ENCODE data around the gene ZNF608. TPM values are rescaled to one million over a fixed set of nuclear protein-coding genes. Genes with fewer than 3 reads are reported as not detected.

The ZNF608 gene
- total RNA-seq, 1 donor from 2014 or later, result 50.2 TPM

GRCh38 chr5:124761010-124761409 is 14.6 kb upstream of the ZNF608 start:
- TF ChIP-seq, protein P1, sequence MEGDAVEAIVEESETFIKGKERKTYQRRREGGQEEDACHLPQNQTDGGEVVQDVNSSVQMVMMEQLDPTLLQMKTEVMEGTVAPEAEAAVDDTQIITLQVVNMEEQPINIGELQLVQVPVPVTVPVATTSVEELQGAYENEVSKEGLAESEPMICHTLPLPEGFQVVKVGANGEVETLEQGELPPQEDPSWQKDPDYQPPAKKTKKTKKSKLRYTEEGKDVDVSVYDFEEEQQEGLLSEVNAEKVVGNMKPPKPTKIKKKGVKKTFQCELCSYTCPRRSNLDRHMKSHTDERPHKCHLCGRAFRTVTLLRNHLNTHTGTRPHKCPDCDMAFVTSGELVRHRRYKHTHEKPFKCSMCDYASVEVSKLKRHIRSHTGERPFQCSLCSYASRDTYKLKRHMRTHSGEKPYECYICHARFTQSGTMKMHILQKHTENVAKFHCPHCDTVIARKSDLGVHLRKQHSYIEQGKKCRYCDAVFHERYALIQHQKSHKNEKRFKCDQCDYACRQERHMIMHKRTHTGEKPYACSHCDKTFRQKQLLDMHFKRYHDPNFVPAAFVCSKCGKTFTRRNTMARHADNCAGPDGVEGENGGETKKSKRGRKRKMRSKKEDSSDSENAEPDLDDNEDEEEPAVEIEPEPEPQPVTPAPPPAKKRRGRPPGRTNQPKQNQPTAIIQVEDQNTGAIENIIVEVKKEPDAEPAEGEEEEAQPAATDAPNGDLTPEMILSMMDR (IDR thresholded peaks at IDR 0.05; ENCODE audit: insufficient read depth, low read length, poor library complexity, severe bottlenecking), result no peak
- Histone ChIP-seq H3K27me3 (ENCODE audit: control insufficient read depth, insufficient read depth, low read length) (no peaks in the 10 kb centered on the region), H3K36me3 (ENCODE audit: control insufficient read depth, insufficient read depth, low read length) (no peaks in the 10 kb centered on the region), H3K4me3 (ENCODE audit: low read depth, low read length) (no peak overlapping the region)
- no peak for DNase-seq (ENCODE audit: low read depth)

GRCh38 chr5:124760608-124761007 is 14.2 kb upstream of the ZNF608 start:
- Histone ChIP-seq H3K27me3 (ENCODE audit: control insufficient read depth, insufficient read depth, low read length) (no peaks in the 10 kb centered on the region), H3K36me3 (ENCODE audit: control insufficient read depth, insufficient read depth, low read length) (no peaks in the 10 kb centered on the region), H3K4me3 (ENCODE audit: low read depth, low read length) (no peak overlapping the region)
- no peak for DNase-seq (ENCODE audit: low read depth)
- TF ChIP-seq, protein P1 (IDR thresholded peaks at IDR 0.05; ENCODE audit: insufficient read depth, low read length, poor library complexity, severe bottlenecking), result no peak

- no peaks in the 10 kb centered on the region for H3K27me3 ChIP-seq (ENCODE audit: control insufficient read depth, insufficient read depth, low read length)
- H3K4me3 ChIP-seq (ENCODE audit: low read depth, low read length), result no peak overlapping the region
- DNase-seq (ENCODE audit: low read depth), result no peak
- H3K36me3 ChIP-seq (ENCODE audit: control insufficient read depth, insufficient read depth, low read length), result no peaks in the 10 kb centered on the region
- TF ChIP-seq, protein P1 (IDR thresholded peaks at IDR 0.05; ENCODE audit: insufficient read depth, low read length, poor library complexity, severe bottlenecking), result no peak
Measured at GRCh38 chr5:124755565-124755964, 9.1 kb upstream of the ZNF608 start.

DNA sequence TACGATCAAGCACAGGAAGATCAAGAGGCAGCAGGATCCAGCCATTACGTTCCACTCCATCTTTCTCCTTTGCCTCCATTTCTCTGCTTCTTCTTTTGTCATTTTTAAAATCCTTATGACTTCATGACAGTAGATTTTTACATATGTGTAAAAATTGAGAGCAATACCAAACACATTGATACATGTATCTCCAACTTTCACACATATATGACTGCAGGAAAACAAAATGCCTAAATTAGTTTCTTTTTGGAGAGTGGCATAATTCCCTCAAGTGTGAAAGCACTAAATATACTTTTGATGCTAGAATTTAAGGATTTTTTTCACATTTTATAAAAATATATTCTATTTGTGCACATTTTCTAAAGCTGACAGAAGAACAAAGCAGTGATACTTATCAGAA is 8.6 kb upstream of the ZNF608 start:
- no peak for DNase-seq (ENCODE audit: low read depth)
- no peaks in the 10 kb centered on the region for H3K36me3 ChIP-seq (ENCODE audit: control insufficient read depth, insufficient read depth, low read length)
- TF ChIP-seq, protein P1 (IDR thresholded peaks at IDR 0.05; ENCODE audit: insufficient read depth, low read length, poor library complexity, severe bottlenecking), result no peak
- no peak overlapping the region for H3K4me3 ChIP-seq (ENCODE audit: low read depth, low read length)
- no peaks in the 10 kb centered on the region for H3K27me3 ChIP-seq (ENCODE audit: control insufficient read depth, insufficient read depth, low read length)

GRCh38 chr5:124754206-124754927 is 7.9 kb upstream of the ZNF608 start:
- Histone ChIP-seq H3K36me3 (ENCODE audit: control insufficient read depth, insufficient read depth, low read length) (no peaks in the 10 kb centered on the region), H3K4me3 (ENCODE audit: low read depth, low read length) (no peak overlapping the region), H3K27me3 (ENCODE audit: control insufficient read depth, insufficient read depth, low read length) (no peaks in the 10 kb centered on the region)
- DNase-seq (ENCODE audit: low read depth), result no peak
- TF ChIP-seq, protein P1 (IDR thresholded peaks at IDR 0.05; ENCODE audit: insufficient read depth, low read length, poor library complexity, severe bottlenecking), result no peak
